HG02885 (cell line): ENCODE results near the gene CRLF3.
"Not testable (repeated sequence)": the region's sequence is repeated elsewhere in the genome, so short reads cannot be mapped to it uniquely, and the experiment has no call there.

Source experiments
- ATAC-seq: cut with Tn5 transposase; IDR thresholded peaks from one replicate; pipeline ENCODE4 v1.9.1; 2021; ENCODE audit warnings: mild to moderate bottlenecking; ENCODE audit not compliant: unreplicated experiment, poor library complexity

The CRLF3 gene

DNA sequence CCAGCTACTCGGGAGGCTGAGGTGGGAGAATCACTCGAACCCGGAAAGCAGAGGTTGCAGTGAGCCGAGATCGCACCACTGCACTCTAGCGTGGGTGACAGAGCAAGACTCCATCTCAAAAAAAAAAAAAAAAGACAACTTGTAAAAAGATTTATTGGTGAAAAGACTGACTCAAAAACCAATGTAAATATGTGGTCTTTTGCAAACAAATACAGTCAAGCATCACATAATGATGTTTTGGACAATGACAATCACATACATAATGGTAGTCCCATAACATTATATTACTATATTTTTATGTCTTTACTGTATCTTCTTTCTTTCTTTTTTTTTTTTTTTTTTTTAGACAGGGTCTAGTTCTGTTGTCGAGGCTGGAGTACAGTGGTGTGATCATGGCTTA is 8.3 kb downstream of the CRLF3 start:
- no peak for ATAC-seq

DNA sequence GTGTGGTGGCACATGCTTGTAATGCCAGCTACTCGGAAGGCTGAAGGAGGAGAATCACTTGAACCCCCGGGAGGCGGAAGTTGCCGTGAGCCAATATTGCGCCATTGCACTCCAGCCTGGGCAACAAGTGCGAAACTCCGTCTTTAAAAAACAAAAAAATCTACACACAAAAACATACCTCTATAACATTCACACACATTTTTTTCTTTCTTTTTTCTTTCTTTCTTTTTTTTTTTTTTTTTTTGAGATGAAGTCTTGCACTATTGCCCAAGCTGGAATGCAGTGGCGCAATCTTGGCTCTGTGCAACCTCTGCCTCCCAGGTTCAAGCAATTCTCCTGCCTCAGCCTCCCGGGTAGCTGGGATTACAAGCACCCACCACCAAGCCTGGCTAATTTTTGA is 9.6 kb downstream of the CRLF3 start:
- not testable (repeated sequence) for ATAC-seq

DNA sequence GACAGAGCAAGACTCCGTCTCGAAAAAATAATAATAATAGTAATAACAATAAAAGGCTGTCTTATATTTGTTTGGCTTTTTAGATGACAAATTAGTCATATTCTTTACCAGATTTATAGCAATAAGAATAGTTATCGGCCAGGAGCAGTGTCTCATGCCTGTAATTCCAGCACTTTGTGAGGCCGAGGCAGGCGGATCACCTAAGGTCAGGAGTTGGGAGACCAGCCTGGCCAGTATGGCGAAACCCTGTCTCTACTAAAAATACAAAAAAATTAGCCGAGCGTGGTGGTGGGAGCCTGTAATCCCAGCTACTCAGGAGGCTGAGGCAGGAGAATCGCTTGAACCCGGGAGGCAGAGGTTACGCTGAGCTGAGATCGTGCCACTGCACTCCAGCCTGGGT is 10.3 kb downstream of the CRLF3 start:
- ATAC-seq, result not testable (repeated sequence)

DNA sequence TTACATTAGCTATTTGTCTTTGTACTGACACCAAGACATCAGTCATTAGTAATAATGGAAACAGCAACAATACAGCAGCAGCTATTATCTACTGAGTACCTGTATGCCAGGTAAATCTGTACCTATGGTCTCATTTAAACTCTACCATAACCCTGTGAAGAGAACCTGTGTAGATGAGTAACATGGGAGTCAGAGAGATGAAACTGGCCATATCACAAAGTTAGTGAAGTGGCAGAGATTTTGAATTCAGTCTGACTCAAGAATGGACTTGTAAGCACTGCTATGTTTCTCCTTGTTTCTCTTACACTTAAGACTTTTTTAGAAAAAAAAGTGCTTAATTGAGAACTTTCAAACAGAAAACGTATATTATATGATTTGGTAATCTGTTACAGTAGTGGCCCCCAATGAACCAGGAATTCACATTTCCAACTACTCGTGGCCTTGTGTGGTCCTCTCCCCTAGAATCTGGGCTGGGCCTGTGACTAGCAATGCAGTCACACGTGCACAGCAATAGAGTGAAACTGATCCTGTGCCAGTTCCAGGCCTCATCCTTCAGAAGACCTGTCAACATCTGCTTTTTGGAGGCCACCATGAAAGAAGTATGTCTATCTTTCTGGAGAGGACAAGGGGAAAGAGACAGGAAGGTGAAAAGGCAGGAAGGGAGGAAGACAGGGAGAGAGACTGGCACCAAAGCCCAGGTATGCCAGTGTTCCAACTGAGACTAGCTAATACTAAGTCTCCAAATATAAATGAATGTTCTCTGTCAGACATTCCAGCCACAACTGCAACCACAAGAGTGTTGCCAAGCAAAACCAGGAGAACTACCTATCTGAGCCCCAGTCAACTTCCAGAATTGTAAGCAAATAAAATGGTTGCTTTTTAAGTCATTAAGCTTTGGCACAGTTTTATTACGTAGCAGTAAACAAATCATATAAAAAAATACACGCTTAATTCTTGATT is 12.0 kb downstream of the CRLF3 start:
- no peak for ATAC-seq

DNA sequence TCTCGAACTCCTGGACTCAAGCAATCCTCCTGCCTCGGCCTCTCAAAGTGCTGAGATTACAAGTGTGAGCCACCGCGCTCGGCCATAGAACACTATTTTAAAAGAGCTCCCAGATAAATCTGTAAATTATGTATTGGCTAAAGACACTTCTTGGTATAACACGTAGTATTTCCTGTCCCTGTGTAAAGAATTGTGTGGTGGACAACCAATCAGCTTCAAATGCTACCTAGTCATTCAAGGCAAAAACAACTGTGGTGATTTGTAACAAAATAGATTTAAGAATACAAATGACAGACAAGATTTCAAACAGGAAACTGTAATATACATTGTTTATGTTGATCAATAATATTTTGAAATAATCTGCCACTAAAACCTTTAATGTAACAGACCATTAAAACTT is 14.6 kb downstream of the CRLF3 start:
- ATAC-seq, result no peak

DNA sequence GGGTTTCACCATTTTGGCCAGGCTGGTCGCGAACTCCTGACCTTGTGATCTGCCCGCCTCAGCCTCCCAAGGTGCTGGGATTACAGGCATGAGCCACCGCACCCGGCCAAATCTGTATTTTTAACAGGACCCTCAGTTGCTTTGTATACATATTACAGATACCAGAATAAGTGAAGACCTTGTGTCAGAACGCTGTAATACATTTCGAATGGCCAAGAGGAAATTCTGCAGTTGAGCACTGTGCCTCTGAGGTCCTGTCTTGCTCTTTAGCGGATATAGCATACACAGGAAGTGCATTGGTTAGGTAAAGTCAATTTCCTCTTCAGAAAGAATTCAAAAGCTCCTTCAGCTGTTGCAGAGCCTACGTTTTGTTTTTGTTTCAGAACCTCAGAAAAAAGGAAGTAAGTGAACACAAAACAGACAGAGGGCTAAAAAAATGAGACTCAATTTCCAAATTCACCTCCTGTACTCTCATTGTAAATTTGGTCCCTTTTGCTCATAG is 15.7 kb downstream of the CRLF3 start:
- ATAC-seq, result no peak

DNA sequence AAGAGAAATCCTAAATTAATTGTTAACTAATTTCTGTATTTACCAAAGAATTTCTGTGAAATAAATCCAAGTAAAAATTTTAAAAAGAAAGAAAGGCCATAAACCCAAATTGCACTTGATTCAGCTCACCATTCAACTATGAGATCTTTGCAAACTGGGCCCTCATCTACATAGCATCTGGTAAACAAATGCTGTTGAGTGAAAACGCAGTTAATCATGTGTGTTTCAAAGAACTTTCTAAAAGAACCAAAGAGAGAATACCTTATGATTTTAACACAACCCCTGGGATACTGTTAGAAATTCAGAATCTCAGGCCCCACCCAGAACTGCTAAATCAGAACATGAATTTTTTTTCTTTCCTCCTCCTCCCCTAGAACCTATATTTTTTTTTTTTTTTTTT is 16.6 kb downstream of the CRLF3 start:
- no peak for ATAC-seq

DNA sequence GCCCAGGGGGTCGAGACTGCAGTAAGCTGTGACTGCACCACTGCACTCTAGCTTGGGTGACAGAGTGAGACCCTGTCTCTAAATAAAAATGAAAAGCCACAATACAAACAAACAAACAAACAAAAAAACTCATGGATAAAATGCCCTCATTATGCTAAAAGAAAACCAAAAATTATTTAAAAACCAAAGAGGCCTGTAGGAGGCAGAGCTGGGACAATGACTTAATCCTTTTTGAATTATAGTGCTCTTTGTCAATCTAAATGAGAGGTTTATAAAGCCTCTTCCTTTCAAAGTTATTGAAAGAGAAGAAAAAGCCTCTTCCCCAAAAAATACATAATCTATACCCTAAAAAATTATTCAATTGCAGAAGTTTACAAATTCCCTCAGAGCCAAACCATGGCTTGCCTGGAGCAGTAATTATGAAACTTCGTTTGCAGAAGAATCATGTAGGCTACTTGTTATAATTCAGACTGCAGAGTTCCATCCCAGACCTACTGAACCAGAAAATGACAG is 18.5 kb downstream of the CRLF3 start:
- no peak for ATAC-seq

DNA sequence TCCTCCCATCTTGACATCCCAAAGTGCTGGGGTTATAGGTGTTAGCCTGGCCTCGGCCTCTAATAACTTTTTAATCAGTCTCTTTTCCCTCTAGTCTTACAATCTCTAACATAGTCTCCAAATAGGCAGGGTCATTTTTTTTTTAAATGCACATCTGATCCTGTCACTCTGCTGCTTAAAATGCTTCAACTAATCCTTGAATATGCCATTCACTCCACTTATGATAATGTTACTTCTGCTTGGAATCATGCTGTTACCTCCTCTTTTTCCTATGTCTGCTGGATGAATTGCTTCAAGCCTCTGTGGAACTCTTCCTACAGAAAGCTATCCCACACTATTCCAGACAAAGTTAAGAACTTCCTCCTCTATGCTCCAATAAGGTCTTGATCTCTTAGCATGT is 22.8 kb downstream of the CRLF3 start:
- no peak for ATAC-seq

DNA sequence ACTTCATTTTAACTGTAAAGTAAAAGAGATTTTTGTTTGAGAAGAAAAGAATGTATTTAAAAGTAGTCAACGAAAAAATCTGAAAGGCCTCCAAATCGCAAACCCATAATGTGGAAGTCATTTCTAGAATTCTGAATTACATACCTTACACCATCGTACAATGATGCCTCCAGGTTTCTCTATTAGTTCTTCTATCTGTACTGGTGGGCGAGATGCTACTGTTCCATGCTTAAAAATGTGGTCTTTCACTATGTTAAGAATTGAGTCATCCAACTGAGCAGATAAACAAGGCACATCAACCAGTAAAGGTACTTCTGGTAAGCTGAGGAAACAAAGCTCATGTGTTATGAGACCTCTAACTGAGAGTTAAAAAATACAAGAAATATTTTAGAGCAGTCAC is 28.5 kb downstream of the CRLF3 start:
- peak; percentile 39 for ATAC-seq

DNA sequence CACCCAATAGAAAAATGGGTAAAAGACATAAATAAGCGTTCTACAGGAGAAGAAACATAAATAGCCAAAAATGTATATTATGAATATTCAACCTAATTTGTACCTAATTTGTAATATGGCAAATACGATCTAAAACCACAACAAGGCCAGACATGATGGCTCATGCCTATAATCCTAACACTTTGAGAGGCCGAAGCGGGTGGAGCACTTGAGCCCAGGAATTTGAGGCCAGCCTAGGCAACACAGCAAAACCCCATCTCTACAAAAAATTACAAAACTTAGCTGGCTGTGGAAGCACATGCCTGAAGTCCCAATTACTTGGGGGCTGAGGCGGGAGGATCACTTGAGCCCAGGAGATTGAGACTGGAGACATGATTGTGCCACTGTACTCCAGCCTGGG is 30.1 kb downstream of the CRLF3 start:
- ATAC-seq, result no peak

DNA sequence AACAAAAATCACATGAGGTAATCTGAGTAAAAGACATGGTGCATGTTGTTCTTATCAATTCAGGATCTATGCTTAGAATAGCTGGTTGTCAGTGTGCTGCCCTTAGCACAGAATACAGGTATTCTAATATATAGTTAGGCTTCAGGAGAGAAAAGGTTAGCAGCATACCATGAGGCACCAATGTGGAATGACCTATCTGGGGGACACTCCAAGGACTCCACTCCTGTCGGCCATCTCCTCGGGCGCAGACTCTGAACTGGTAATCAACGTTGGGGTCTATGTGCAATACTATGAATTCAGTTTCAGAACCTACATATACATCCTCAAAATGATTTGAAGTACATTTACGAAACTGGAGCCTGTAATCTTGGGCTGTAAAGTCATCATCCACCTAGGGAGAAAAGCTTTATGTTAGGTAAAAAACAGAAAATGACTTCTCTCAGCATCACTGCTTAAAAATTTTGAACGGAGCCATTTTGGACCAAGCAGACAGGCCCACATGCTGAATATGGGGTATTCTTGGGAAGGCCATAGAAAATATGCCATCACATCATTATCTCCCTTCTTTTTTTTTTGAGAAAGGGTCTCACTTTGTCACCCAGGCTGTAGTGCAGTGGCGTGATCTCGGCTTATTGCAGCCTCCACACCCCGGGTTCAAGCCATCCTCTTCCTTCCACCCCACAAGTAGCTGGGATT is 31.1 kb downstream of the CRLF3 start:
- ATAC-seq, result no peak

DNA sequence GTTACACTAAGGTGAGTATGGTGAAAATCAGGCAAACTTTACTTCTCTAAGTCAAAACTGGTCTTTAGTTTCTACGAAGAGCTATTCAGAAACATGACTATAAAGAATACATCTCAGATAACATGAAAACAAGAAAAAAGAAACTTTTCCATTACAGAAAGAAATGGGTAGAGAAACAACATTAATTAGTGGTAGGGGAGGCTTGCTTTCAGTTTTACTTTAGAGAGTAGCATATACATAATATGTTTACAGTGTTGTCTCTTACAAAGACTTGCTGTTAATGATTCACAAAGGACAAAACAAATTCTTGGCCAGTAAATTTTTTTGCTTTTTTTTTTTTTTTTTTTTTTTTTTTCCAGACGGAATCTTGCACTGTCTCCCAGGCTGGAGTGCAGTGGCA is 34.2 kb downstream of the CRLF3 start:
- no peak for ATAC-seq

DNA sequence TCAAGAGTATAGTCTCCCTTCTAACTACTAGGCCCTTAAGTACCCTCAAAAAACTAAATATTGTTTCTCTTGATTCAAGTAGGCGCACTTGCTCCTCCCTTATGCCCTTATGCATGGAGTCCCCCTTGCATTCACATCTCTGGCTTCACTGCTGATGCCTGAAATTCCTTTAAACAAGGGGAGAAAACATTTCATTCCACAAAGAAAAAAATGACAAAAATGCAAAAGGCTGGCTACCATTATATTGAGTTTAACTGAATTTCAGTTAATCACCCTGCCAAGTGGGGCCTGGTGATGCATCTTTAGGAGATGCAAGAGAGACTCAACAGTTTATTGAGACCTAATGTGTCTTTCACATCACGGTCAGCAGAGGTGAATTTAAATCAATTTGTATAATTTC is 35.6 kb downstream of the CRLF3 start:
- no peak for ATAC-seq

DNA sequence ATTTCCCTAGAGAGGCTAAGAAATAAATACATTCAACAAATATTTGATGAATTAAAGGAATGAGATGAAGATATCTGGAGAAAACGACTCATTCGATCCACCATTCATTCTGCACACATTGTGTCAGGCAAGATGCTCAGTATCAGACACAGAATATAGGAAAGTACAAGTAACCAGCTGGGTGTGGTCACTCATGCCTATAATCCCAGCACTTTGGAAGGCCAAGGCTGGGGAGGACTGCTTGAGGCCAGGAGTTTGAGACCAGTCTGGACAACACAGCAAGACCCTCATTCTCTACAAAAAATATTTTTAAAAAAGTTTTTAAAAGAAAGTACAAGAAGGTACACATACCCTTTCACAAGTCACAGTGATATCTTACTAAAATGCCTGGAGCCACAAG is 42.3 kb downstream of the CRLF3 start:
- ATAC-seq, result no peak

DNA sequence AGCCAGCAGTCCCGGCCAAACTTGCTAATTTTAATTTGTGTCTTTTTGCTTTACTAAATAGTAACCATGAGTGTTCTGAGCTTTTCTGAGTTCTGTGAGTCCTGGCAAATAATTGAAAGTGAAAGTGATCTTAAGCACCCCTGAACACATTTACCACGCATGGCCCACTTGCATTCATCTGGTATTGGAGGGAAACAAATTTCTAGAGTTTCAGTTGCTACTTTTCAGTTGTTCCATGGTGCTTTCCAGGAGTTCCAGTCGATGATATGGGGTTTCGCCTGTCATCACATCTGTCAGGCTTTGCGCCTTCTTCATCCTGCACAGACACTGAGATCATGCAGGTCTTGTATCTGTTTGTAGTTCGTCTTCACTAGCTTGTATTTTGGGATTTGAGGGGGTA is 44.1 kb downstream of the CRLF3 start:
- no peak for ATAC-seq

DNA sequence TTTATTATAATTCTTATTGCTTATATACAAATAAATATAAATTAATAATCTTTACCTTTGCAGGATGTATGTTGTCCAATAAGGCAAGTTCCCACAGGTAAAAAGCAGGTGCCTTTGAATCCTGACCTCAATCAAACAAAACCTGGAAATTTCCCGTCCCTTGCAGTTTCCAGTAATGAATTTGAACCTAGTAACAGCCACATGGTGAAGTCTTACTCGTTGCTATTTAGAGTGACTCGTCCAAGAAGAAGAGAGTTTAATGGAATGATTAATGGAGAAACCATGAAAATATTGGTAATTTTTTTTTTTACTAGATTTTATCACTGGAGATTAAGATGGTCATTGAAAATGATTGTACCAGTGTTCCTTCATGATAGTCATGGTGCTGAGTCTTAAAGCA is 55.7 kb downstream of the CRLF3 start:
- not testable (repeated sequence) for ATAC-seq

DNA sequence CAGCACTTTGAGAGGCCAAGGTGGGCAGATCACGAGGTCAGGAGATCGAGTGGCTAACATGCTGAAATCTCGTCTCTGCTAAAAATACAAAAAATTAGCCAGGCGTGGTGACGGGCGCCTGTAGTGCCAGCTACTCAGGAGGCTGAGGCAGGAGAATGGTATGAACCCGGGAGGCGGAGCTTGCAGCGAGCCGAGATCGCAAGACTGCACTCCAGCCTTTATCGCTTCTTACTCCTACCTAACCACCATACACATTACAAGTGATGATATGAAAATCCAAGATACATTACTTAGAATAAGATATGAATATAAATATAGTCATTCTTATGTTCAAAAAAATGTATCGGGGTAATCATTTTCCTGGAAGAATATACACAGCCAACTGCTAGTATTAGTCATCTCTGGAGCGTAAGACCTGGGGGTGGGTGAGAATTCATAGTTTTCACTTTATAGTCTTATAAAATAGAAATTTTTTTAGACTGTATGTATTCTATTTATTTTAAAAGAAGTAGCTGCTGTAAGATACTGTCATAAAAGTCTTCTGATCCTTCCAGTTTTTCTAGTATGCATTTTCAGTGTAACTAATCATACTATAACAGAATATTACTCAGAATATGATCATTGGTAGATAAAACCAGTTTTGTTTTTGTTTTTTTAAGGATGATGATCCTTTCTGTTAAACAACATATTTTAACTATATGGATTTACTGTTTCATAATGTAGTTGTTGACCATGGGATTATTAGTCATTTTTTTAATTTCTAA is 56.7 kb downstream of the CRLF3 start:
- ATAC-seq, result not testable (repeated sequence)

DNA sequence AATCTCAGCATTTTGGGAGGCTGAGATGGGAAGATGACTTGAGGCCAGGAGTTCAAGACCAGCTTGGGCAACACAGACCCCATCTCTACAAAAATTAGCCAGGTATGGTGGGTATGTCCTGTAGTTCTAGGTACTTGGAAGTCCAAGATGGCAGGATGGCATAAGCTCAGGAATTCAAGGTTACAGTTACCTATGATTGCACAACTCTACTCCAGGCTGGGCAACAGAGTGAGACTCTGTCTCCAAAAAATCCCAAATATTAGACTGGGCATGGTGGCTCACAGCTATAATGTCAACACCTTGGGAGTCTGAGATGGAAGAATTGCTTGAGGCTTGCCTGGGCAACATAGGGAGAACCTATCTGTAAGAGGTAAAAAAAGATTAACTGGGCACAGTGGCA is 63.4 kb downstream of the CRLF3 start:
- ATAC-seq, result no peak

DNA sequence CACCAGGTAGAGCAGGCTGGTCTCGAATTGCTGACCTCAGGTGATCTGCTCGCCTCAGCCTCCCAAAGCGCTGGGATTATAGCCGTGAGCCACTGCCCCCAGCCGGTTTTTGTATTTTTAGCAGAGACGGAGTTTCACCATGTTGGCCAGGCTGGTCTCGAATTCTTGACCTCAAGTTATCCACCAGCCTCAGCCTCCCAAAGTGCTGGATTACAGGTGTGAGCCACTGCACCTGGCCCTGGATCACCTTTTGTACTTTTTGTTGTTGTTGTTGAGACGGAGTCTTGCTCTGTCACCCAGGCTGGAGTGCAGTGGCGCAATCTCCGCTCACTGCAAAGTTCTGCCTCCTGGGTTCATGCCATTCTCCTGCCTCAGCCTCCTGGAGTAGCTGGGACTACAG is 71.2 kb downstream of the CRLF3 start:
- ATAC-seq, result not testable (repeated sequence)
